ENCODE results near the gene GGT5.

GRCh38 chr22:24188705-24189248, 56.1 kb downstream of the GGT5 start:
- TF ChIP-seq MAX (IDR thresholded peaks at IDR 0.05), result no peak
- no peak for TF ChIP-seq EGR1 (IDR thresholded peaks at IDR 0.05; ENCODE audit: low read depth in 2 of 2)
- TF ChIP-seq, protein P1, sequence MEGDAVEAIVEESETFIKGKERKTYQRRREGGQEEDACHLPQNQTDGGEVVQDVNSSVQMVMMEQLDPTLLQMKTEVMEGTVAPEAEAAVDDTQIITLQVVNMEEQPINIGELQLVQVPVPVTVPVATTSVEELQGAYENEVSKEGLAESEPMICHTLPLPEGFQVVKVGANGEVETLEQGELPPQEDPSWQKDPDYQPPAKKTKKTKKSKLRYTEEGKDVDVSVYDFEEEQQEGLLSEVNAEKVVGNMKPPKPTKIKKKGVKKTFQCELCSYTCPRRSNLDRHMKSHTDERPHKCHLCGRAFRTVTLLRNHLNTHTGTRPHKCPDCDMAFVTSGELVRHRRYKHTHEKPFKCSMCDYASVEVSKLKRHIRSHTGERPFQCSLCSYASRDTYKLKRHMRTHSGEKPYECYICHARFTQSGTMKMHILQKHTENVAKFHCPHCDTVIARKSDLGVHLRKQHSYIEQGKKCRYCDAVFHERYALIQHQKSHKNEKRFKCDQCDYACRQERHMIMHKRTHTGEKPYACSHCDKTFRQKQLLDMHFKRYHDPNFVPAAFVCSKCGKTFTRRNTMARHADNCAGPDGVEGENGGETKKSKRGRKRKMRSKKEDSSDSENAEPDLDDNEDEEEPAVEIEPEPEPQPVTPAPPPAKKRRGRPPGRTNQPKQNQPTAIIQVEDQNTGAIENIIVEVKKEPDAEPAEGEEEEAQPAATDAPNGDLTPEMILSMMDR (IDR thresholded peaks at IDR 0.05; ENCODE audit: low read depth, low read length, missing input control), result no peak
- TF ChIP-seq JUND (IDR thresholded peaks at IDR 0.05), result no peak
- no peak for TF ChIP-seq RAD21 (IDR thresholded peaks at IDR 0.05)
- no peak for TF ChIP-seq YY1 (IDR thresholded peaks at IDR 0.05)
- no peak for TF ChIP-seq REST (IDR thresholded peaks at IDR 0.05)
- no peak for TF ChIP-seq FOXA1 (IDR thresholded peaks at IDR 0.05)
- TF ChIP-seq ATF3 (IDR thresholded peaks at IDR 0.05), result no peak
- TF ChIP-seq RXRA (IDR thresholded peaks at IDR 0.05), result no peak
- no peak for TF ChIP-seq ZBTB33 (IDR thresholded peaks at IDR 0.05)

All from liver (tissue), 3 donors.